Endothelial cell of umbilical vein (primary cell): ENCODE results near the gene STMN3. TPM values are rescaled to one million over a fixed set of nuclear protein-coding genes. Genes with fewer than 3 reads are reported as not detected.

Source experiments
- BruUV-seq: library from RNA; stranded (reverse); fragments of 400-500 nt; replicated peaks from 2 replicates; lab custom pipeline; 2021; lab: Mats Ljungman, UMichigan
- CTCF ChIA-PET: fragments of 300-600, 350-600 bp; sonication (Branson Sonifier 250); formaldehyde crosslinking; loops from one replicate; lab custom pipeline; 2021; ENCODE audit warnings: antibody characterized with exemption, inconsistent platforms; lab: Charles Lee
- POLR2A ChIA-PET: fragments of 300-600, 350-600 bp; sonication (Branson Sonifier 250); formaldehyde crosslinking; loops from one replicate; lab custom pipeline; 2021; ENCODE audit warnings: antibody characterized with exemption, inconsistent platforms; lab: Charles Lee
- DNase-seq: peaks from one replicate; pipeline ENCODE4 v3.0.0-alpha.2; 2011; ENCODE audit warnings: low read depth, low spot score
- FAIRE-seq: peaks from 2 replicates; lab custom pipeline; 2011; peaks lifted over from hg19 to GRCh38; lab: Jason Lieb, UNC
- H2AFZ ChIP-seq: 2 replicates; pipeline ENCODE4 v1.6.0; 2012; ENCODE audit warnings: low read depth, low read length, control low read depth, inconsistent platforms
- H3K27ac ChIP-seq: 2 replicates; pipeline ENCODE4 v1.5.1; 2011; ENCODE audit warnings: low read depth, mild to moderate bottlenecking, control low read depth, low read length, moderate library complexity; ENCODE audit not compliant: insufficient read depth
- H3K27me3 ChIP-seq, 2 experiments: 2 replicates each; pipeline versions ENCODE4 v1.6.0 to v1.6.1; 2011; ENCODE audit warnings: low read length in 2 of 2, mixed read lengths in 1 of 2; ENCODE audit not compliant: control insufficient read depth in 2 of 2, insufficient read depth in 2 of 2
- H3K36me3 ChIP-seq, 2 experiments: 2 replicates in 1 of 2; 3 replicates in 1 of 2; pipeline ENCODE4 v1.5.1; 2011; ENCODE audit warnings: low read length in 2 of 2, mild to moderate bottlenecking in 1 of 2, moderate library complexity in 1 of 2; ENCODE audit not compliant: control insufficient read depth in 2 of 2, insufficient read depth in 2 of 2; ENCODE audit errors: extremely low read depth in 1 of 2
- H3K4me1 ChIP-seq: 3 replicates; pipeline ENCODE4 v1.5.1; 2011; ENCODE audit warnings: mild to moderate bottlenecking, low read length; ENCODE audit not compliant: control insufficient read depth, insufficient read depth; ENCODE audit errors: extremely low read depth
- H3K4me2 ChIP-seq: 2 replicates; pipeline ENCODE4 v1.6.1; 2011; ENCODE audit warnings: low read length, control low read depth, mixed read lengths; ENCODE audit not compliant: insufficient read depth
- H3K4me3 ChIP-seq, 3 experiments: fragments of 200-600 bp in 1 of 3; sonication (generic), shearing (Covaris generic) in 1 of 3; replicated peaks in 1 of 3; 2 replicates each; pipeline ENCODE4 v1.5.1; 2011 to 2016; ENCODE audit warnings: control low read depth in 3 of 3, low read length in 3 of 3, mild to moderate bottlenecking in 2 of 3, inconsistent platforms in 1 of 3, low read depth in 1 of 3, moderate library complexity in 1 of 3; ENCODE audit not compliant: insufficient read depth in 1 of 3
- H3K79me2 ChIP-seq: 2 replicates; pipeline ENCODE4 v1.6.0; 2012; ENCODE audit warnings: low read length, inconsistent platforms; ENCODE audit not compliant: control insufficient read depth, insufficient read depth
- H3K9ac ChIP-seq: replicated peaks from 2 replicates; pipeline ENCODE3; 2011; ENCODE audit warnings: low read length, control low read depth; ENCODE audit not compliant: insufficient read depth; ENCODE audit errors: extremely low read depth
- H3K9me1 ChIP-seq: replicated peaks from 3 replicates; pipeline ENCODE4 v1.6.0; 2011; ENCODE audit warnings: mild to moderate bottlenecking, low read length; ENCODE audit not compliant: control insufficient read depth, insufficient read depth; ENCODE audit errors: extremely low read depth
- H3K9me3 ChIP-seq: replicated peaks from 2 replicates; pipeline ENCODE4 v1.5.1; 2012; ENCODE audit warnings: low read length, inconsistent platforms; ENCODE audit not compliant: control insufficient read depth, insufficient read depth
- H4K20me1 ChIP-seq: replicated peaks from 2 replicates; pipeline ENCODE3; 2011; ENCODE audit warnings: mild to moderate bottlenecking, low read length; ENCODE audit not compliant: control insufficient read depth, insufficient read depth; ENCODE audit errors: extremely low read depth
- FOS ChIP-seq: IDR thresholded peaks from 2 replicates; pipeline ENCODE4 v1.6.1; 2011; ENCODE audit warnings: mild to moderate bottlenecking, low read length, moderate library complexity, borderline replicate concordance; ENCODE audit not compliant: insufficient read depth
- JUN ChIP-seq: IDR thresholded peaks from 2 replicates; pipeline ENCODE4 v1.6.1; 2011; ENCODE audit warnings: borderline replicate concordance, low read depth; ENCODE audit not compliant: insufficient read length, insufficient read depth
- MYC ChIP-seq: IDR thresholded peaks from one replicate; pipeline ENCODE4 v1.6.1; 2011; ENCODE audit warnings: mild to moderate bottlenecking, low read depth, low read length
- POLR2A ChIP-seq: IDR thresholded peaks from 2 replicates; pipeline ENCODE4 v1.6.1; 2012; ENCODE audit warnings: low read depth, mild to moderate bottlenecking, control low read depth, low read length
- dilution Hi-C: fragments of 300-500 bp; cut with MboI; formaldehyde crosslinking; loops from one replicate; pipeline ENCODE4 v1.15.0; 2019; ENCODE audit warnings: low sequenced_read_pairs; ENCODE audit not compliant: extremely low pct_ligation_motif_present
- intact Hi-C: fragments of 100-400 bp; cut with micrococcal nuclease; formaldehyde crosslinking; loops from one replicate; pipeline ENCODE4 v1.10.0; 2022
- polyA plus RNA-seq, 4 experiments: library from polyadenylated mRNA; depleted of rRNA in 3 of 4; stranded (reverse) in 3 of 4; unstranded in 1 of 4; fragments of >200 nt; gene quantifications; 2 replicates each; pipeline versions ENCODE4 v1.2.1 to v1.2.3, GENCODE V29; 2011 to 2012; ENCODE audit warnings: missing spikeins in 1 of 4
- total RNA-seq: library from RNA; stranded (reverse); gene quantifications from 2 replicates; pipeline ENCODE4 v1.2.3, GENCODE V29; 2021

STMN3 gene
- total and polyA plus RNA-seq, 2 donors (not counting 3 experiments of a cell fraction or from before 2014, with no cell fraction given): 1.7 to 4.7 TPM

- FAIRE-seq (no peak), DNase-seq (no peak)
- BruUV-seq: TSS peak; percentile 29
- no peak overlapping the region for H3K4me3 ChIP-seq
- no peaks in the 10 kb centered on the region for H4K20me1 ChIP-seq
- intact Hi-C loops: loop anchor here (5.0 kb wide), 1 partner anchor 42 kb away; the partner anchor contains the start of genes LIME1 and SLC2A4RG
- CTCF ChIA-PET: interaction anchor here (0.6 to 1.9 kb wide), 5 partner anchors 9 to 67 kb away, joined by 3 to 5 read pairs (median 3); no protein-coding TSS in a partner anchor
- POLR2A ChIA-PET: interaction anchor here (0.6 kb wide), 1 partner anchor 11 kb away, joined by 3 read pairs; no protein-coding TSS in a partner anchor
- H3K9me3 ChIP-seq: no peaks in the 10 kb centered on the region
- no peaks in the 10 kb centered on the region for H3K9me1 ChIP-seq
- dilution Hi-C loops: no loop called here
- H3K27ac ChIP-seq: no peak overlapping the region
- no peaks in the 10 kb centered on the region for H3K79me2 ChIP-seq
- H3K36me3 ChIP-seq: no peaks in the 10 kb centered on the region
- no peak overlapping the region for H2AFZ ChIP-seq
- no peaks in the 10 kb centered on the region for H3K27me3 ChIP-seq
- H3K9ac ChIP-seq: no peak overlapping the region
- H3K4me1 ChIP-seq: peaks cover 35% of the 10 kb centered on the region
- peak; percentile 2 for TF ChIP-seq POLR2A
- TF ChIP-seq MYC: no peak
- TF ChIP-seq FOS: no peak
- H3K4me2 ChIP-seq: no peak overlapping the region
Measured at GRCh38 chr20:63695424-63696305, 42.4 kb upstream of the STMN3 start.

GRCh38 chr20:63694584-63695423 is 41.6 kb upstream of the STMN3 start:
- H4K20me1 ChIP-seq: no peaks in the 10 kb centered on the region
- dilution Hi-C loops: no loop called here
- intact Hi-C loops: loop anchor here (5.0 kb wide), 1 partner anchor 42 kb away; the partner anchor contains the start of genes LIME1 and SLC2A4RG
- H3K4me2 ChIP-seq: no peak overlapping the region
- TF ChIP-seq FOS (no peak), JUN (no peak)
- no TSS peak for BruUV-seq
- ChIA-PET POLR2A (no interaction called here), CTCF (no interaction called here)
- H3K9me1 ChIP-seq: no peaks in the 10 kb centered on the region
- H3K9ac ChIP-seq: no peak overlapping the region
- H3K9me3 ChIP-seq: no peaks in the 10 kb centered on the region
- no peaks in the 10 kb centered on the region for H3K36me3 ChIP-seq
- H3K4me1 ChIP-seq: peaks cover 34% of the 10 kb centered on the region
- no peaks in the 10 kb centered on the region for H3K79me2 ChIP-seq
- FAIRE-seq: no peak
- no peak for DNase-seq
- H3K4me3 ChIP-seq: no peak overlapping the region
- H3K27me3 ChIP-seq: no peaks in the 10 kb centered on the region
- H3K27ac ChIP-seq: no peak overlapping the region
- no peak overlapping the region for H2AFZ ChIP-seq
